Fibroblast of peridontal ligament (primary cell): ENCODE data around the gene VTI1A.

Experiments
- DNase-seq: peaks from one replicate; pipeline ENCODE4 v3.0.0-alpha.2; 2010; ENCODE audit errors: extremely low read depth

The VTI1A gene

GRCh38 chr10:112809736-112810135 is 362.7 kb downstream of the VTI1A start:
- no peak for DNase-seq

GRCh38 chr10:112810711-112811151 is 363.7 kb downstream of the VTI1A start:
- DNase-seq = no peak

GRCh38 chr10:112811741-112812551 is 364.9 kb downstream of the VTI1A start:
- peak; percentile 97 for DNase-seq

- DNase-seq = peak; percentile 4
Measured at GRCh38 chr10:112812586-112812985, 365.6 kb downstream of the VTI1A start.

- DNase-seq = no peak
Measured at GRCh38 chr10:112813866-112814591, 367.0 kb downstream of the VTI1A start.

GRCh38 chr10:112815269-112816032 is 368.4 kb downstream of the VTI1A start:
- peak; percentile 21 for DNase-seq

GRCh38 chr10:112816033-112816430 is 369.0 kb downstream of the VTI1A start:
- DNase-seq = peak; percentile 10

- DNase-seq = no peak
Measured at GRCh38 chr10:112816891-112817290, 369.9 kb downstream of the VTI1A start.

GRCh38 chr10:112817981-112818777 is 371.2 kb downstream of the VTI1A start:
- no peak for DNase-seq

- DNase-seq = no peak
Measured at GRCh38 chr10:112819231-112819630, 372.2 kb downstream of the VTI1A start.

GRCh38 chr10:112820320-112820719 is 373.3 kb downstream of the VTI1A start:
- no peak for DNase-seq

GRCh38 chr10:112821038-112821437 is 374.0 kb downstream of the VTI1A start:
- DNase-seq = no peak

GRCh38 chr10:112821663-112822062 is 374.6 kb downstream of the VTI1A start:
- no peak for DNase-seq

GRCh38 chr10:112823007-112823406 is 376.0 kb downstream of the VTI1A start:
- no peak for DNase-seq

GRCh38 chr10:112823604-112824003 is 376.6 kb downstream of the VTI1A start:
- no peak for DNase-seq

GRCh38 chr10:112826018-112826697 is 379.1 kb downstream of the VTI1A start:
- DNase-seq = no peak

GRCh38 chr10:112827086-112827485 is 380.1 kb downstream of the VTI1A start:
- DNase-seq = no peak

GRCh38 chr10:112827951-112828350 is 380.9 kb downstream of the VTI1A start:
- no peak for DNase-seq

GRCh38 chr10:112831859-112832258 is 384.8 kb downstream of the VTI1A start:
- no peak for DNase-seq

- DNase-seq = no peak
Measured at GRCh38 chr10:112832361-112832878, 385.4 kb downstream of the VTI1A start.

GRCh38 chr10:112832959-112833358 is 385.9 kb downstream of the VTI1A start:
- no peak for DNase-seq
